Right lung (tissue), 5 donors: ENCODE data around the gene PRLH. TPM values are rescaled to one million over a fixed set of nuclear protein-coding genes. Genes with fewer than 3 reads are reported as not detected.
A peak's percentile ranks its signal among the peaks of the same experiment; 100 is the strongest.
"Not testable (repeated sequence)": the region's sequence is repeated elsewhere in the genome, so short reads cannot be mapped to it uniquely, and the experiment has no call there.

Experiments
- DNase-seq, 2 donors: peaks; one replicate each; pipeline ENCODE4 v3.0.0-alpha.2; 2013
- polyA plus RNA-seq, 5 donors: library from polyadenylated mRNA; unstranded; fragments of 120-200 nt; gene quantifications; one replicate each; pipeline versions ENCODE4 v1.2.1 to v1.2.3, GENCODE V29; 2013; ENCODE audit warnings: inconsistent platforms in 1 of 5, low replicate concordance in 1 of 5; ENCODE audit not compliant: insufficient read length in 5 of 5, insufficient read depth in 1 of 5

PRLH gene
- polyA plus RNA-seq, 5 donors, result not detected

DNA sequence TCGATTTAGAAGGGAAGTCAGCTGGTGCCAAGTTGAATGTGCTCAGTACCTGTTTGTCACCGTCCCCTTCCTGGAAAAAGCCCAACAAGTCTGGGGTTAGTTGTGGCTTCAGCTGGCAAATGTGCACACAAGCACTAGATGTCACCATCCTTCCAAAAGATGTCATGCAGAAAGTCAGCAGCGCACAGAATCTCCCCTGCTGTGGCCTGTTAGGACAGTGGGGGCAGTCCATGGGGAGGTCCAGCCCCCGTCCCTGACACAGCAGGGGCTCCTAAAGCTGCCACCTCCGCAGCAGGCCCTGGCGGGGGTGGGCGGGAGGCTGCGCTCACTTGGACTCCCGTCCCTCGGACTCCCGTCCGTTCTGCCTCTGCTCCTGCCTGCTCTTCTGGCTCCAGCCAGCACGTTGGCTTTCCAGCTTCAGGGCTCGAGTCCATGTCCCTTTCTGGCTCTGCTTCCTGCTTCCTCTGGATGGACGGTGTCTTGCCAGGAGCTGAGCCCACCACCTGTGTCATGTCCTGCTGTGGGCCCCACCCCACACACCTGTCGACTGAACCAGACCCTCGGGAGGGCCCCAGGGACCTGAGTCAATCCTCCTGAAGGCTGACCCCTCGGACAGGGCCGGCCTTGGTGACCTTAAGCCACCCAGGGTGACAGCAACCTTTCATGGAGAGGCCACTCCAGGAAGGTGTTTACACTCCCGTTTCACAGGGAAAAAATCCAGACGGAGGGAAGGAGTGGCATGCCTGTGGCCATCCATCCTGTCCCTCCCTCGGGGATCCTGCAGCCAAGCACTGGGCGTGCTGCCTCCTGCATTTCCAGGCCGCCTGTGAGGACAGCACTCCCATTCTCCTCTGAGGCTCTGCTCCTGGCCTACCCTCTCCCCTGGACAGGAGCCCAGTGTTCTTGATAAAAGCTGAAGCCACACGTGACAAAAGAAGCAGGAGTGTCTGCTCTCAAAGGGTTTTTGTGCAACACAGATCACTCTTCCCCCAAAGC lies 15.7 kb downstream of the PRLH start:
- DNase-seq, result peak; percentile 64 to 70

- DNase-seq, result no peak
Measured at GRCh38 chr2:237583385-237584295, 17.3 kb downstream of the PRLH start.

- DNase-seq, result no peak
Measured at GRCh38 chr2:237585590-237586221, 19.3 kb downstream of the PRLH start.

- DNase-seq, result no peak
Measured at GRCh38 chr2:237588044-237588696, 21.8 kb downstream of the PRLH start.

DNA sequence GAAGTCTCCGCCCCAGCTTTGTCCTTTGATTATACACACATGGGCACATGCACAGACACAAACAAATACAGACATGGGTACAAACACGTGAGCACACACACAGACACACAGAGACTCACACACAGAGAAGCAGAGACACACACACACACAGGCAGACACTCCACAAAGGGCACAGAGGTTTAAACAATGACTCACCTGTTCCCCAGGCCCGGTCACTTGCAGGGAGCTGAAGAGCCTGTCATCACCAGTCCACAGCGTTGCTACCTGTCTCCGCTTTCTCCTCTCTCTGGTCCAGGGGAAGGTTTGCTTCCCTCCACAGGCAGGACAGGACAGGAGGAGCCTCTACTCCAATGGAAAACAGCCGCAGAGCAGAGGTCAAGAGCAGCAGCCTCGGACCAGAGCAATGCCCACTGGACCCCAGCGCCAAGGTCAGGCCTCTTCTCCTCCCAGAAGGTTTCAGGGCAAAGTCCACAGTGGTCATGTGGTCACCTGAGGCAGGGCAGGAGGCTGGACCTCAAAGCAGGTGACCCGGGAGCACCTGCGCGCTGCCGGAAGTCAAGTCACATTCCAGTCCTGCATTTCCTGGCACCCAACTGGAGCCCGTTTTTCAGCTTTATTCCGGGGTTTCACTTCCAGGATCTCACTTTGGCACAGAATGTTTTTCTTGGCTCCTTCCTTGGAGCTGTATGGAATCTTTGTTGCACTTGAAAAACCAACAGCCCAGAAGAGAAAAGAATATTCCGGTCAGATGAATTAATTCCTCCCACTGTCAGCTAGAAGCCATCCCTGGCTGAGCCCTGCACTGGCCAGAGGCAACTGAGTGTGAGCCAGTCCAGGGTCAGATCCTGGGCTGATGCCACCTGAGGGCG lies 24.1 kb downstream of the PRLH start, which contains the start of gene RAB17:
RAB17 (minus strand) TSS at position 463 of the 869 bp plus-strand sequence. CDS start 4,580 bp downstream, outside the sequence.
- DNase-seq, result peak in 1 of 2 donors; percentile 33

DNA sequence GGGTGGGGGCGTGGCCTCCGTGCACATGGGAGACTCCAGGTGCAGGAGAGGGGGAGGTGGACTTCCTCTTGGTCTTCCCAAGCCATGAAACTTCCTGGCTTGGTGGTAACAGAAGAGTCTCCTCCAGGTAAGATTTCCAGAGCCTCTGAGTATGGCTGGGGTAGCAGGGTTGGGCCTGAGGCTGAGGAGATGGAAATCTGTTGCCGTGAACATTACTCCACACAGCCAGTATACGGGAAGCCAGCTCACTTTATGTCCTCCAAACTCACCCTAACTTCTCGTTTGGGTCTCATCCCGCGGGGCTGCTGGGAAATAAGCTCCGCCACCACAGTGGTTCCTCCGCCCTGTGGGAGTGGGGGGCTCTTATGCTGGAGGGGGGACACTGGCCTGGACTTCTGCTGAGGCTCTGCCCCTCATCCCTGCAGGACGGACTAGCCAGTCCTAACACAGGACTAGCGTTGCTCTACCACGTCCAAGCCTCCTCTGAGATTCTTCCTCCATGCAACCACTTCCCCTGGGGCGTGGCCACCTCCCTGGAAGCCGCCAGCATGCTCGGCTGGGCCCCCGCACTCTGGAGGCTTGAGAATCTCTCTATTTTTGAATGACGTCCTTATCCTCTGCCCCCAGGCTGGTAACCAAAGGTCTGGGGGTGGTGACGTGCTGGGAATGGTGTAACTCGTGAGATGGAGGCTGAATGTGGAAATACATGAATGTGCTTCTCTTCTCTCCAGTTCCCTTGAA lies 24.9 kb downstream of the PRLH start:
- DNase-seq, result no peak

- no peak for DNase-seq
Measured at GRCh38 chr2:237592425-237592980, 26.1 kb downstream of the PRLH start.

DNA sequence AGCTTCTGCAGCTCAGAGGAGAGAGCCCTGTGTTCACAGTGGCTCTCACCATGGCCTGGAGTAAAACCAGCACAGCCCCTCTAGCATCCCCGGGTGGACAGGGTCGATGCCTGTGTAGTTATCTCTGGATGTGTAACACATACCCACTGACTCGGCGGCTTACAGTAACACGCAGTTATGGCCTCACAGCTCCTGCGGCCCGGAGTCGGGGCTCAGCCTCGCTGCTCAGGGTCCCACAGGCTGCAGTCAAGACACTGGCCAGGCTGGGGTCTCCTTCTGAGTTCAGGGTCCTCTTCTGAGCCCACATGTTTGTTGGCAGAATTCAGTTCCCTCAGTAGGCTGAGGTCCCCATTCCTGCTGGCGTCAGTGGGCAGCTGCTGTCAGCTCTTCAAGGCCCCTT lies 26.7 kb downstream of the PRLH start:
- no peak for DNase-seq

DNA sequence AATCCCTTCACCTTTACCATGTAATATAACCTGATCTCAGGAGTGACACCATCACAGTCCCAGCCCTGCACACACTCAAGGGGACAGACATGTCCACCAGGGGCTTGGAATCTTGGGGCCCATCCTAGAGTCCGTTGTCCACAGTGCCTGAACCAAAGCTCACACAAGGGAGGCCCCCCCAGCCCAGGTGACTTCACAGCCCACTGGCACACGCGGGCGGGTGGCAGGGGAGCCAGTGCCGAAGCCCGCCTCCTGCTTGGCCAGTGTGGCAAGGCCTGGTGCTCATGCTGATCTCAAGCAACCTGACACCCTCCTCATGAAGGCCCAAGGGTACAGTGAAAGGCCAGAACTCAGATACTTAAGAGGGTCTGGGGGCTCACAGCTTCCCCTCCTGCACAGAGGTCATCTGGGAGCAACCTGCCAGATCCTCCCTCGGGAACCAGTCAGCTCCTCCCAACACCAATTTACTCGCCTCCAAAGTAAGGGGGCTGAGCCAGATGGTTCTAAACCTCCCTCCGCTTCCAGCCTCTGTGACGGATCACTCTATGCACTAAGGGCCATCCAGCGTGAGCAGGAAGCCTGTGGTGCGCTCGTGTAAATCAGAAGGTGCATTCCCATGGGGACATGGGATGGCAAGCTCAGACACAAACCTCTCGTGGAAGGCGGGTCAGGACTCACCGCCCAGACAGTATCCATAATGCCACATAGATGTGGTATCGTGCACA lies 27.4 kb downstream of the PRLH start:
- no peak for DNase-seq

- no peak for DNase-seq
Measured at GRCh38 chr2:237594514-237594871, 28.1 kb downstream of the PRLH start.

DNA sequence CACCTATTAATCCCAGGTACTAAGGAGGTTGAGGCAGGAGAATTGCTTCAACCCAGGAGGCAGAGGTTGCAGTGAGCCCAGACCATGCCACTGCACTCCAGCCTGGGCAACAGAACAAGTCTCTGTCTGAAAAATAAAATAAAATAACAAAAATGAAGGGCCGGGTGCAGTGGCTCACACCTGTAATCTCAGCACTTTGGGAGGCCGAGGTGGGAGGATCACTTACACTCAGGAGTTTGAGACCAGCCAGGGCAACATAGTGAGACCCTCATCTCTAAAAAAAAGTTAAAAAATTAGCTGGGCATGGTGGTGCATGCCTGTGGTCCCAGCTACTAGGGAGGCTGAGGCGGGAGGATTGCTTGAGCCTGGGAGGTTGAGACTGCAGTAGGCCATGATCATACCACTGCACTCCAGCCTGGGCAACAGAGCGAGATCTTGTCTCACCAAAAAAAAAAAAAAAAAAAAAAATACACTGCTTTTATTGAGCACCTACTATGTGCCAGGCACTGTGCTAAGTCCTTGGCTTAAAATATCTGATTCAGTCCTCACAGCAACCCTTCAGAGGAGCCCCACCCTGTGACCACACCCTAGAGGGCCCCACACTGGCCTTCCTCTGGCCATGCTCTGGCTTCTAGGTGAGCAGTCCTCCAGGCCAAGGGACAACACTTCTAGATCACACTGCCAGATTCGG lies 29.6 kb downstream of the PRLH start:
- not testable (repeated sequence) for DNase-seq

DNA sequence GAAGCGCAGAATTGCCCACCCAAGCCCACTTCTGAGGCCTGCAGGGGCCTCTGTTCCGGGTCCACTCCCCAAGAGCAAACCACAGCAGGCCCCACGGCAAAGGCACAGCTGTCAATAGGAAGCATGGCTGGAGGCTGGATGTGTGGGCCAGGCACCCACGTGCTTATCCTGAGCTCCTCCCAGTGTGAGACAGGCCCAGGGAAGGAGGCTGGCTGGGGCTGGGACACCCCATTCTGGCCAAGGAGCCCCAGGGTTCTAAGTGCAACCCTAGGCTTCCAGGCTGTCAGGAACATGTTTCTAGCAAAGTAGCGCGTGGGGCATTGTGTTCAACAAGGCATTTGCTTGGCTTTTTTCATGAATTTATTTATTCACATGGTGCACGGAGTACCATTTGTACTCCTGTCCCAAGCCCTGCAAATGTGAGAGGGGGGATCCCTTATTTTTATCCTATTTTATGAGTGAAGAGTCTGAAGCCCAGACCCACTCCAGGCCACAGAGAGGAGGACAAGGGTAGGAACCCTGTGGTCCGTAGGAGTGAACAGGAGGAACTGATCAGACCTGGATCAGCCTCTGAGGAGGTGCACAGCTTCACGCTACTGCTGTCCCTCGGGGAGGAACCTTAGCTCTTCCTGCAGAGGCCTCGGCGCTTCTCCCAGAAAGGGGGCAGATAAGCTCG lies 30.3 kb downstream of the PRLH start:
- no peak for DNase-seq

DNA sequence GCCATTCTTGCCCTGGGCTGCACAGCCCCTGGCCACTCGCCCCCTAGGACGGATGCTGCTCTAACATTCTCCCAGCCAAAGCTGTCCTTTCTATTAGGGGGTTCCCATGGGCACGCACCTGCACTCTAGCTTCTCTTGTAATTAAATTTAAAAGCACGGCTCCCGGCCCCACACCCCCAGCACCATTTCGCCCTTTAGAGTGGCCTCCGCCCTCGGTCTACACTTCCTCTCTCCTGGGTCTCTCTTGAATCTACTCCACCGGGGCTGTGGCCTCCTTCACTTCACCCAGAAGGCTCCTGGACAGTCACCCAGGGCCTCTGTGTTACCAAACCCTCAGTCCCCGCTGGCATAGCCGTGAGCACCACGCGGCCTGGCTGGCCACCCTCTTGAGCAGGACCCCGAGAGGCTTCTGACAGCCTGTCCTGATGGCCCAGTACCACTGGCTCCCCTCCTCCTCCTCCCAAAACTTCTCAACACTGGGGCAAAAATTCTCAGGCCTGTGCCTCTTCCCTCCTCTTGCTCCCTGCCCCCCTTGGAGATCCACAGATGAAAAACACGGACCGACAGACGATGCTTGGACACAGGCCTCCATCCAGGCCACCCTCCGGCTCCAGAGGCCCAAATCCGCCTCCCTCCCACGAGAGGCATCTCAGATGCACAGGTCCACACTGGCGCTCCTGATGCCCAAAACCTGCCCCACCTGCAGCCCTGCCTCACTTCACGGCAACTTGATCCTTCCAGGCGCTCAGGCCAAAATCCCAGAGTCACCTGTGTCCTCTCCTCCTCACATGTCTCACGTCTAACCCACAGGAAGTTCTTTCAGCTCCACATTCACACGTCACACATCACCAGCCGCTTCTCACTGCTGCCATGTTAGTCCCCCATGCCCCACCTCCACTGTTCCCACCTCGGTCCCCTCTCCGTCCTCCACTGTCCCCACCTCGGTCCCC lies 31.1 kb downstream of the PRLH start:
- DNase-seq, result no peak

- no peak for DNase-seq
Measured at GRCh38 chr2:237598468-237599208, 32.3 kb downstream of the PRLH start.

- no peak for DNase-seq
Measured at GRCh38 chr2:237599465-237600110, 33.2 kb downstream of the PRLH start.
